BE2C (cell line): ENCODE measurements around the gene GPI.
A peak's percentile ranks its signal among the peaks of the same experiment; 100 is the strongest.

ENCODE experiments used
- DNase-seq: peaks from one replicate; pipeline ENCODE4 v3.0.0-alpha.2; 2020
- H3K27me3 ChIP-seq: fragments of 250-450 bp; sonication (Bioruptor Pico); 2 replicates; pipeline ENCODE4 v1.5.1; 2020; ENCODE audit warnings: mild to moderate bottlenecking
- H3K36me3 ChIP-seq: fragments of 250-450 bp; sonication (Bioruptor Pico); 2 replicates; pipeline ENCODE4 v1.5.1; 2020; ENCODE audit warnings: mild to moderate bottlenecking
- H3K4me1 ChIP-seq: fragments of 250-450 bp; sonication (Bioruptor Pico); 2 replicates; pipeline ENCODE4 v1.5.1; 2020
- H3K4me3 ChIP-seq: 2 replicates; pipeline ENCODE4 v1.5.1; 2011; ENCODE audit warnings: low read depth, low read length
- H3K9me3 ChIP-seq: fragments of 250-450 bp; sonication (Bioruptor Pico); 2 replicates; pipeline ENCODE4 v1.5.1; 2020
- CTCF ChIP-seq: IDR thresholded peaks from 2 replicates; pipeline ENCODE4 v1.5.1; 2012; ENCODE audit warnings: mild to moderate bottlenecking, low read depth, low read length

GPI gene

GRCh38 chr19:34402074-34402600, 37.1 kb downstream of the GPI start:
- no peak for TF ChIP-seq CTCF
- no peak for DNase-seq
- H3K9me3 ChIP-seq = no peaks in the 10 kb centered on the region
- H3K36me3 ChIP-seq = peaks cover 43% of the 10 kb centered on the region
- H3K27me3 ChIP-seq = no peaks in the 10 kb centered on the region
- no peaks in the 10 kb centered on the region for H3K4me1 ChIP-seq
- H3K4me3 ChIP-seq = no peak overlapping the region

GRCh38 chr19:34403784-34404108, 38.8 kb downstream of the GPI start:
- Histone ChIP-seq H3K9me3 (no peaks in the 10 kb centered on the region), H3K27me3 (no peaks in the 10 kb centered on the region), H3K4me3 (peak overlapping the region; percentile 93), H3K36me3 (peaks cover 31% of the 10 kb centered on the region), H3K4me1 (no peaks in the 10 kb centered on the region)
- no peak for DNase-seq
- no peak for TF ChIP-seq CTCF

GRCh38 chr19:34404109-34404909, 39.3 kb downstream of the GPI start, which contains the start of gene PDCD2L:
TSS of gene PDCD2L (plus strand) at chr19:34404399. CDS start at chr19:34404431, 32 bp downstream.
- peak; percentile 94 for DNase-seq
- no peak for TF ChIP-seq CTCF
- no peaks in the 10 kb centered on the region for H3K27me3 ChIP-seq
- peaks cover 31% of the 10 kb centered on the region for H3K36me3 ChIP-seq
- peak within 1 kb of the TSS; percentile 93 for H3K4me3 ChIP-seq
- no peaks in the 10 kb centered on the region for H3K4me1 ChIP-seq
- no peaks in the 10 kb centered on the region for H3K9me3 ChIP-seq

- Histone ChIP-seq H3K27me3 (no peaks in the 10 kb centered on the region), H3K36me3 (peaks cover 26% of the 10 kb centered on the region), H3K4me1 (no peaks in the 10 kb centered on the region), H3K4me3 (no peak overlapping the region), H3K9me3 (no peaks in the 10 kb centered on the region)
- no peak for TF ChIP-seq CTCF
- DNase-seq = no peak
These were observed 41.1 kb downstream of the GPI start for GRCh38 chr19:34405892-34406660.

- Histone ChIP-seq H3K27me3 (no peaks in the 10 kb centered on the region), H3K9me3 (no peaks in the 10 kb centered on the region), H3K4me1 (no peaks in the 10 kb centered on the region), H3K4me3 (no peak overlapping the region), H3K36me3 (peaks cover 26% of the 10 kb centered on the region)
- TF ChIP-seq CTCF = no peak
- DNase-seq = no peak
These were observed 43.4 kb downstream of the GPI start for GRCh38 chr19:34408411-34408810.
